Stimulated activated CD8-positive, alpha-beta memory T cell treated with anti-CD3 and anti-CD28 coated beads, Interleukin-4, amount 100 ng/mL, for 48 hours (primary cell): ENCODE measurements around the gene TENT4B.
A peak's percentile ranks its signal among the peaks of the same experiment; 100 is the strongest.

Experiments used
- DNase-seq: peaks from one replicate; pipeline ENCODE4 v3.0.0-alpha.2; 2020

Gene TENT4B

GRCh38 chr16:50273382-50273690 lies 120.2 kb downstream of the TENT4B start:
- DNase-seq: no peak

- DNase-seq: peak; percentile 64
These were observed 120.8 kb downstream of the TENT4B start for GRCh38 chr16:50273888-50274325.

- peak; percentile 65 for DNase-seq
These were observed 121.4 kb downstream of the TENT4B start for GRCh38 chr16:50274326-50275097.

GRCh38 chr16:50275098-50275415 lies 122.0 kb downstream of the TENT4B start:
- no peak for DNase-seq

- no peak for DNase-seq
These were observed 122.6 kb downstream of the TENT4B start for GRCh38 chr16:50275428-50276325.

- DNase-seq: no peak
These were observed 123.2 kb downstream of the TENT4B start for GRCh38 chr16:50276326-50276640.

- no peak for DNase-seq
These were observed 123.9 kb downstream of the TENT4B start for GRCh38 chr16:50276801-50277555.

GRCh38 chr16:50278251-50278650 lies 125.1 kb downstream of the TENT4B start:
- no peak for DNase-seq

GRCh38 chr16:50279504-50279865 lies 126.4 kb downstream of the TENT4B start:
- no peak for DNase-seq

- no peak for DNase-seq
These were observed 127.8 kb downstream of the TENT4B start for GRCh38 chr16:50280932-50281331.
